PFSK-1 (cell line): ENCODE data around the gene ZNF503.

Experiments
- FOXP2 ChIP-seq: optimal IDR thresholded peaks from 2 replicates; pipeline ENCODE3; 2011; ENCODE audit warnings: borderline replicate concordance, control low read depth, inconsistent platforms; ENCODE audit not compliant: insufficient read depth; ENCODE audit errors: extremely low read length, extremely low read depth
- POLR2AphosphoS5 ChIP-seq: IDR thresholded peaks from 2 replicates; pipeline ENCODE4 v1.6.1; 2012; ENCODE audit warnings: low read depth, mild to moderate bottlenecking, control low read depth, low read length, moderate library complexity
- REST ChIP-seq, 2 experiments: IDR thresholded peaks; 2 replicates each; pipeline versions ENCODE4 v1.6.1 to v1.8.0; 2011 to 2012; ENCODE audit warnings: low read depth in 2 of 2, low read length in 2 of 2, control low read depth in 1 of 2, inconsistent platforms in 1 of 2, mild to moderate bottlenecking in 1 of 2, moderate library complexity in 1 of 2; ENCODE audit not compliant: insufficient read depth in 1 of 2
- SIN3A ChIP-seq: IDR thresholded peaks from 2 replicates; pipeline ENCODE4 v1.6.1; 2012; ENCODE audit warnings: mild to moderate bottlenecking, low read length, moderate library complexity, borderline replicate concordance; ENCODE audit not compliant: insufficient read depth
- TAF1 ChIP-seq: IDR thresholded peaks from 2 replicates; pipeline ENCODE4 v1.6.1; 2012; ENCODE audit warnings: low read length, control low read depth, borderline replicate concordance; ENCODE audit not compliant: insufficient read depth

DNA sequence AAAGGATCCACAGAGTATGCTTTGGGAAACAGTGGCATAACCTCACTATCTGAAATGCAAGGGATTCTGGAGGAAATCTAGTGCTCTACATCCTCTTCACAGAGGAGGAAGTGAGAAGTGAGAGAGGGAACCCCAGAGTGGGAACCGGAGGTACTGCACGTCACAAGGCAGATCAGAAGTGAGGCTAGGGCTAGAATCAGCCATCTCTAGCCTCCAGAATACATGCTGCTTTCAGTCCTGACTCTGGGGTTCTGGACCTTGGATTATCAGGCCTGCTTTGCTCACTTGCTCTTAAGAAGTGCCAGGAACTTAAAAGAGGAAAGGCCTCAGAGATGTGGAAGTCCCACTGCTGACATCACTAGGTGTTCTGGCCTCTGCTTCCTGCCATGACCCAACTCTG, 25.7 kb downstream of the ZNF503 start:
- no peak for TF ChIP-seq REST (IDR thresholded peaks at IDR 0.05; ENCODE audit: insufficient read depth in 1 of 2, low read depth in 2 of 2, low read length in 2 of 2)
- TF ChIP-seq POLR2AphosphoS5: no peak
- TF ChIP-seq TAF1: no peak
- TF ChIP-seq SIN3A: no peak
- TF ChIP-seq FOXP2: no peak
